Adrenal gland (tissue), 12 donors: ENCODE results near the gene GCH1. TPM values are rescaled to one million over a fixed set of nuclear protein-coding genes. Genes with fewer than 3 reads are reported as not detected.

Experiments
- DNase-seq, 7 donors: peaks; one replicate each; pipeline ENCODE4 v3.0.0-alpha.2; 2019 to 2020
- H3K27ac ChIP-seq, 5 donors: fragments of 200-600 bp; sonication (generic) in 4 of 5; 1 replicate in 3 of 5; 2 replicates in 2 of 5; pipeline versions ENCODE4 v1.5.1 to v1.8.0; 2016 to 2020; ENCODE audit warnings: mild to moderate bottlenecking in 1 of 5
- H3K27me3 ChIP-seq: fragments of 200-600 bp; 2 replicates; pipeline ENCODE4 v1.8.0; 2021
- H3K36me3 ChIP-seq, 2 donors: fragments of 200-600 bp; replicated peaks in 1 of 2; 1 replicate in 1 of 2; 2 replicates in 1 of 2; pipeline versions ENCODE4 v1.5.1 to v1.8.0; 2018 to 2022
- H3K4me1 ChIP-seq, 2 donors: fragments of 200-600 bp; replicated peaks in 1 of 2; 1 replicate in 1 of 2; 2 replicates in 1 of 2; pipeline versions ENCODE4 v1.5.1 to v1.8.0; 2018 to 2021
- H3K4me3 ChIP-seq, 4 donors: fragments of 200-600 bp; sonication (generic) in 3 of 4; one replicate each; pipeline ENCODE4 v1.5.1; 2016 to 2018
- H3K9me3 ChIP-seq, 3 donors: fragments of 200-600 bp; sonication (generic) in 1 of 3; replicated peaks in 1 of 3; 1 replicate in 2 of 3; 2 replicates in 1 of 3; pipeline versions ENCODE4 v1.5.1 to v1.8.0; 2016 to 2021
- POLR2A ChIP-seq, 2 donors: fragments of 450-650 bp; IDR thresholded peaks; one replicate each; pipeline ENCODE4 v1.6.1; 2017; ENCODE audit warnings: antibody characterized with exemption in 2 of 2, mild to moderate bottlenecking in 2 of 2, moderate library complexity in 1 of 2
- WGBS, 4 donors: extraction: QIAGEN DNeasy Blood & Tissue Kit in 2 of 4; methylation state at CpG; one replicate each; pipeline versions ENCODE4 v1.1.5 to v1.1.7; 2013 to 2017; 5-methylcytosine and 5-hydroxymethylcytosine counted together
- intact Hi-C, 2 donors: fragments of 100-400 bp; cut with DNase I; formaldehyde crosslinking; loops; one replicate each; pipeline versions ENCODE4 v1.14.1 to v1.15.0; 2022 to 2023
- polyA plus RNA-seq, 3 donors: library from polyadenylated mRNA; stranded (reverse); fragments of 200-250 nt in 2 of 3; fragments of 350-450 nt in 1 of 3; fragmentation: Illumina TruSeq in 1 of 3; extraction: RNeasy Lipid Tissue Mini Kit (QIAGEN cat#74804) in 1 of 3; gene quantifications; one replicate each; pipeline ENCODE4 v1.2.3, GENCODE V29; 2013 to 2014
- total RNA-seq, 9 donors: library from RNA; depleted of rRNA in 4 of 9; stranded (reverse); fragments of >200 nt in 4 of 9; fragments of 120-200 nt in 1 of 9; fragmentation: NEBNext Ultra II Directional in 1 of 9; extraction: Animal tissue kit (Norgen Biotek cat#: 25700) in 1 of 9; gene quantifications; one replicate each; pipeline versions ENCODE4 v1.1.0 to v1.2.4, GENCODE V29; 2013 to 2023
- TF ChIP-seq, protein P1 (sequence below), 6 experiments: fragments of 450-650 bp in 4 of 6; fragments of 200-600 bp in 2 of 6; sonication (generic) in 1 of 6; IDR thresholded peaks; 1 replicate in 5 of 6; 2 replicates in 1 of 6; pipeline versions ENCODE4 v1.5.1 to v1.8.0; 2016 to 2021; ENCODE audit warnings: antibody characterized with exemption in 6 of 6, mild to moderate bottlenecking in 2 of 6, moderate library complexity in 1 of 6
- donor health status: healthy with polysubstance abuse.
- donor health status: Bipolar disorder and iron deficiency.
- donor health status: DM: yes; HTN: yes; CAD: no.
- donor health status: DM: no; HTN: no; CAD: no.
- donor health status: DM: no; HTN: no; CAD: no.
- donor health status: DM: yes; HTN: yes; CAD: no.

The GCH1 gene
- total and polyA plus RNA-seq, 12 donors: 2.8 to 29.8 (median 10.3) TPM

DNA sequence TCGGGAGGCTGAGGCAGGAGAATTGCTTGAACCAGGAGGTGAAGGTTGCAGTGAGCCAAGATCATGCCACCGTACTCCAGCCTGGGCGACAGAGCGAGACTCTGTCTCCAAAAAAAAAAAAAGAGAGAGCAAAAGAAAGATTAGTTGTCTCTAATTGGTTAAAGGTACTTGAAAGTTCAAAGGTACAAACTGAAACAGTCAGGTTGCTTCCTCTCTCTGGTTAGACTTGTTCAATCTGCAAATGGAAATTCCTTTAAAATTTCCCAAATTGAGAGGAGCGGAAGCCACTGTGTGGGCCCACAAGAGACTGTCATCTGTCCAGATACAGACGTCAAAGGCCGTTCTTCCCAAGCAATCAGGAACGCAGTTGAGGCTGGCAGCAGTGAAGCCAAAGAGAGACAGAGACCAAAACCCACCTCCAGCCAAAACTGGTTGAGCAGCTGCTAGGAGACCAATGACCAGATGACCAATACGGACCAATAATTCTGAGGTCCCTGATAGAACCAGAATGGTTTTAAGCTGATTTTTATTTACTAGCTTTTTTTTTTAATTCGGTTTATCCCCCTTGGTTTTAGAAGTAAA, 63.6 kb downstream of the GCH1 start:
- H3K27me3 ChIP-seq: no peaks in the 10 kb centered on the region
- TF ChIP-seq, protein P1, sequence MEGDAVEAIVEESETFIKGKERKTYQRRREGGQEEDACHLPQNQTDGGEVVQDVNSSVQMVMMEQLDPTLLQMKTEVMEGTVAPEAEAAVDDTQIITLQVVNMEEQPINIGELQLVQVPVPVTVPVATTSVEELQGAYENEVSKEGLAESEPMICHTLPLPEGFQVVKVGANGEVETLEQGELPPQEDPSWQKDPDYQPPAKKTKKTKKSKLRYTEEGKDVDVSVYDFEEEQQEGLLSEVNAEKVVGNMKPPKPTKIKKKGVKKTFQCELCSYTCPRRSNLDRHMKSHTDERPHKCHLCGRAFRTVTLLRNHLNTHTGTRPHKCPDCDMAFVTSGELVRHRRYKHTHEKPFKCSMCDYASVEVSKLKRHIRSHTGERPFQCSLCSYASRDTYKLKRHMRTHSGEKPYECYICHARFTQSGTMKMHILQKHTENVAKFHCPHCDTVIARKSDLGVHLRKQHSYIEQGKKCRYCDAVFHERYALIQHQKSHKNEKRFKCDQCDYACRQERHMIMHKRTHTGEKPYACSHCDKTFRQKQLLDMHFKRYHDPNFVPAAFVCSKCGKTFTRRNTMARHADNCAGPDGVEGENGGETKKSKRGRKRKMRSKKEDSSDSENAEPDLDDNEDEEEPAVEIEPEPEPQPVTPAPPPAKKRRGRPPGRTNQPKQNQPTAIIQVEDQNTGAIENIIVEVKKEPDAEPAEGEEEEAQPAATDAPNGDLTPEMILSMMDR (IDR thresholded peaks at IDR 0.05): no peak
- TF ChIP-seq POLR2A (IDR thresholded peaks at IDR 0.05): no peak
- no peak overlapping the region for H3K4me3 ChIP-seq
- H3K4me1 ChIP-seq: no peaks in the 10 kb centered on the region
- no peaks in the 10 kb centered on the region for H3K36me3 ChIP-seq
- no peaks in the 10 kb centered on the region for H3K9me3 ChIP-seq
- no peak overlapping the region for H3K27ac ChIP-seq
- intact Hi-C loops: no loop called here
- WGBS, 4 donors: 86 to 94% (median 92%) methylated on average over 10 of the region's 10 CpGs
- no peak for DNase-seq

DNA sequence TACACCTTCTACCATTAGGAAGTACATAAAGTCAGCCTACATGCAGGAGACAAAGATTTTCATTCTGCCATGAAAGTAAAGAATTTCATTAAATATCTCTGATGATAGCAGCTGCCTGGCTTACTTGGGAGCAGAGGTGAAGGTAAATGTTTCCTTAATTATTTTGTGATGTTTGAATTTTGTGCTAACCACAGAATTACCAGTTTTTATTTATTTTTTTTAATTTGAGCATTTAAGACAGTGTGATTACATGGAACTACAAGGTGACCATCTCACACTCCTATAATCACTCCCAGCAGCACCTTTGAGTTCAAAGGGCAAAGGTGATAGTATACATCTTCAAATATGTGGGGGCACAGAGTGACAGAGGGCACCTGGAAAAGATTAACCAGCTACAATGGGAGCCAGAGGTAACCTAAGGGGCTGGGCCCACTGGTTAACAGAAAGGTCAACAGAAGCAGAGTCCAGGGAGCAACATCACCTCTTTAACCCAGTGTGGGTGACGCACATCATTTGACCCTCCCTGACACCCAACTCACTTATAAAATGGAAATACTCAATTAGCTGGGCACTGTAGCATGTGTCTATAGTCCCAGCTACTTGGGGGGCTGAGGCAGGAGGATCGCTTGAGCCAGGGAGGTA, 65.0 kb downstream of the GCH1 start:
- Histone ChIP-seq H3K27ac (no peak overlapping the region), H3K36me3 (no peaks in the 10 kb centered on the region), H3K4me3 (no peak overlapping the region), H3K4me1 (no peaks in the 10 kb centered on the region), H3K27me3 (no peaks in the 10 kb centered on the region), H3K9me3 (no peaks in the 10 kb centered on the region)
- intact Hi-C loops: no loop called here
- no peak for DNase-seq
- WGBS, 4 donors: 96 to 98% (median 98%) methylated on average over 2 of the region's 2 CpGs
- TF ChIP-seq POLR2A (IDR thresholded peaks at IDR 0.05): no peak
- TF ChIP-seq, protein P1 (IDR thresholded peaks at IDR 0.05): no peak

GRCh38 chr14:54836231-54836630, 66.4 kb downstream of the GCH1 start:
- TF ChIP-seq, protein P1 (IDR thresholded peaks at IDR 0.05): no peak
- no peak for TF ChIP-seq POLR2A (IDR thresholded peaks at IDR 0.05)
- H3K4me1 ChIP-seq: no peaks in the 10 kb centered on the region
- no peak for DNase-seq
- no peaks in the 10 kb centered on the region for H3K36me3 ChIP-seq
- H3K27me3 ChIP-seq: no peaks in the 10 kb centered on the region
- WGBS, 4 donors: 41 to 78% (median 59%) methylated on average over 2 of the region's 2 CpGs
- H3K9me3 ChIP-seq: no peaks in the 10 kb centered on the region
- intact Hi-C loops: no loop called here
- no peak overlapping the region for H3K27ac ChIP-seq
- no peak overlapping the region for H3K4me3 ChIP-seq

GRCh38 chr14:54834727-54835126, 67.9 kb downstream of the GCH1 start:
- no peak overlapping the region for H3K4me3 ChIP-seq
- H3K36me3 ChIP-seq: no peaks in the 10 kb centered on the region
- WGBS, 4 donors: 77 to 89% (median 86%) methylated on average over 6 of the region's 6 CpGs
- H3K4me1 ChIP-seq: no peaks in the 10 kb centered on the region
- no peaks in the 10 kb centered on the region for H3K27me3 ChIP-seq
- no peak for DNase-seq
- H3K27ac ChIP-seq: no peak overlapping the region
- intact Hi-C loops: no loop called here
- TF ChIP-seq, protein P1 (IDR thresholded peaks at IDR 0.05): no peak
- no peak for TF ChIP-seq POLR2A (IDR thresholded peaks at IDR 0.05)
- H3K9me3 ChIP-seq: no peaks in the 10 kb centered on the region
